ENCODE measurements around the gene MELK.

DNA sequence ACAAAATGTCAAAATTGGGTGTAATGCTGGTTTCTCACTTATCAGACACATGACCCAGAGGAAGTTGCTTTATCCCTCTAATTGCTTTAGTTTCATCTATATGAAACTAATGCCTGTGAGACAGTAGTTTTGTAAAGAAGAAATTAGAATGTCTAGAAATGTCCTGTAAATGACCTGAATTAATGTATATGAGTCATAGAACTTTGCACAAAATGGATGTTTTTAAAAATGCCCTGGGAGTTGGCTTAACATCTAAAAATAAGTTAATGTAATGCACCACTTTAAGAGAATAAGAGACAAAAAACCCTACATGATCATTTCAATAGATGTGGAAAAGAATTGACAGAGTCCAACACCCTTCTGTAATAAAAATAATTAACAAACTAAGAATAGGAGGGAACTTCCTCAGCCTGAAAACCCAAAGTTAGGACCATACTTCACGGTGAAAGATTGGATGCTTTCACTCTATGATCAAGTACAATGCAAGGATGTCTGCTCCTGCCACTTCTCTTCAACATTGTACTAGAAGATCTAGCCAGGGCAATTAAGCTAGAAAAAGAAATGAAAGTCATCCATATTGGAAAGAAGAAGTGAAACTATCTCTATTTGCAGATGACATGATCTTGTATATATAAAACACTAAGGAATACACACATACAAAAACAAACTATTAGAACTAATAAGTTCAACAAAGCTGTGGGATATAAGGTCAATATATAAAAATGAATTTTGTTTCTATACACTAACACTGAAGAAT is 117.9 kb downstream of the MELK start:
- TF ChIP-seq, protein P1, sequence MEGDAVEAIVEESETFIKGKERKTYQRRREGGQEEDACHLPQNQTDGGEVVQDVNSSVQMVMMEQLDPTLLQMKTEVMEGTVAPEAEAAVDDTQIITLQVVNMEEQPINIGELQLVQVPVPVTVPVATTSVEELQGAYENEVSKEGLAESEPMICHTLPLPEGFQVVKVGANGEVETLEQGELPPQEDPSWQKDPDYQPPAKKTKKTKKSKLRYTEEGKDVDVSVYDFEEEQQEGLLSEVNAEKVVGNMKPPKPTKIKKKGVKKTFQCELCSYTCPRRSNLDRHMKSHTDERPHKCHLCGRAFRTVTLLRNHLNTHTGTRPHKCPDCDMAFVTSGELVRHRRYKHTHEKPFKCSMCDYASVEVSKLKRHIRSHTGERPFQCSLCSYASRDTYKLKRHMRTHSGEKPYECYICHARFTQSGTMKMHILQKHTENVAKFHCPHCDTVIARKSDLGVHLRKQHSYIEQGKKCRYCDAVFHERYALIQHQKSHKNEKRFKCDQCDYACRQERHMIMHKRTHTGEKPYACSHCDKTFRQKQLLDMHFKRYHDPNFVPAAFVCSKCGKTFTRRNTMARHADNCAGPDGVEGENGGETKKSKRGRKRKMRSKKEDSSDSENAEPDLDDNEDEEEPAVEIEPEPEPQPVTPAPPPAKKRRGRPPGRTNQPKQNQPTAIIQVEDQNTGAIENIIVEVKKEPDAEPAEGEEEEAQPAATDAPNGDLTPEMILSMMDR (conservative IDR thresholded peaks at IDR 0.05 in 1 of 2, IDR thresholded peaks at IDR 0.05 in 1 of 2; ENCODE audit: extremely low read depth in 1 of 2, insufficient read depth in 1 of 2, low read depth in 1 of 2, low read length in 2 of 2), result no peak
- no peak for TF ChIP-seq EZH2 (IDR thresholded peaks at IDR 0.05; ENCODE audit: borderline replicate concordance, low read length)

All from mammary epithelial cell (primary cell).